Nephron progenitor cell (in vitro differentiated cells): ENCODE data around the gene SLC13A1.

Experiments
- DNase-seq: peaks from one replicate; pipeline ENCODE4 v3.0.0; 2021
- H3K27ac Mint-ChIP-seq: 2 replicates; pipeline ENCODE4 v1.8.0; 2021; ENCODE audit warnings: mild to moderate bottlenecking, moderate library complexity, mixed read lengths
- H3K27me3 Mint-ChIP-seq: 2 replicates; pipeline ENCODE4 v1.8.0; 2021; ENCODE audit warnings: mild to moderate bottlenecking, low read depth, mixed read lengths; ENCODE audit not compliant: poor library complexity
- H3K36me3 Mint-ChIP-seq: 2 replicates; pipeline ENCODE4 v1.8.0; 2021; ENCODE audit warnings: low read depth, mixed read lengths
- H3K4me1 Mint-ChIP-seq: 2 replicates; pipeline ENCODE4 v1.8.0; 2021; ENCODE audit warnings: mixed read lengths
- H3K4me3 Mint-ChIP-seq: 2 replicates; pipeline ENCODE4 v1.8.0; 2021; ENCODE audit warnings: mild to moderate bottlenecking, moderate library complexity, mixed read lengths
- H3K9me3 Mint-ChIP-seq: 2 replicates; pipeline ENCODE4 v1.8.0; 2021; ENCODE audit warnings: mild to moderate bottlenecking, moderate library complexity, mixed read lengths
- TF ChIP-seq, protein P1 (sequence below): fragments of 200-600 bp; sonication (generic); IDR thresholded peaks from 2 replicates; pipeline ENCODE4 v1.5.0; 2021; ENCODE audit warnings: antibody characterized with exemption

The SLC13A1 gene

DNA sequence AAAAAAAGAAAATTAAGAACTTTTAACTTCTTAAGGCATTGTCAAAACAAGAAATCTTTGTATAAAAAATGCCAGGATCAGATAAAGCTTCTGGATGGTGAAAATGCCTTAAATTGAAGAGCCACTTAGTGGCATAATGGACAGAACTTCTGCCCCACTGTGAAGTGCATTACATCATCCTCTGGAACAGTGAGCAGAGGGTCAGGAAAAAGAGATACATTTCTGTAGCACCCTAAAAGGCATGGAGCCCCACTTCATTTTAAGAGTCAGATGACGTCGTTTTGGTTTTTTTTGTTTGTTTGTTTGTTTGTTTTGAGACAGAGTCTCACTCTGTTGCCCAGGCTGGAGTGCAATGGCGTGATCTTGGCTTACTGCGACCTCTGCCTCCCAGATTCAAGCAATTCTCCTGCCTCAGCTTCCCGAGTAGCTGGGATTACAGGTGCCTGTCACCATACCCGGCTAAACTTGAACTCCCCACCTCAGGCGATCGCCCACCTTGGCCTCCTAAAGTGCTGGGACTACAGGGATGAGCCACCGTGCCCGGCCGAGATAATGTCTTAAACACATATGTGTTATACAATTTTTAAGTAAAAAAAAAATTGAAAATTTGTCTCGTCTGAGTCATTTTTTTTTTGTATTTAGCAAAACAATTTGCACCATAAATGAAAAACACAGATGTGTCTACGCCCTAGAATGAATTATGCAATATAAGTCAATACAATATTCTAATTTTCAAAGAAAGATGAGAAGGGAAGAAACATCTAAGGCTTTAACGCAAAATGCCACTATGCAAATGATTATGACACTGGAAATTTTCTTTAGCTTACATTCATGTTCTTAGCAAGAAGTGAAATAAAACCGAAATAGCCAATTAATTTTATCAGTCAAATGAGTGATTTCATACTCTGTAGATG lies 29.2 kb downstream of the SLC13A1 start:
- Mint-ChIP-seq H3K4me3 (no peak overlapping the region), H3K36me3 (no peaks in the 10 kb centered on the region), H3K27me3 (peaks cover 3% of the 10 kb centered on the region), H3K4me1 (no peaks in the 10 kb centered on the region), H3K27ac (no peak overlapping the region), H3K9me3 (no peaks in the 10 kb centered on the region)
- DNase-seq = no peak
- TF ChIP-seq, protein P1, sequence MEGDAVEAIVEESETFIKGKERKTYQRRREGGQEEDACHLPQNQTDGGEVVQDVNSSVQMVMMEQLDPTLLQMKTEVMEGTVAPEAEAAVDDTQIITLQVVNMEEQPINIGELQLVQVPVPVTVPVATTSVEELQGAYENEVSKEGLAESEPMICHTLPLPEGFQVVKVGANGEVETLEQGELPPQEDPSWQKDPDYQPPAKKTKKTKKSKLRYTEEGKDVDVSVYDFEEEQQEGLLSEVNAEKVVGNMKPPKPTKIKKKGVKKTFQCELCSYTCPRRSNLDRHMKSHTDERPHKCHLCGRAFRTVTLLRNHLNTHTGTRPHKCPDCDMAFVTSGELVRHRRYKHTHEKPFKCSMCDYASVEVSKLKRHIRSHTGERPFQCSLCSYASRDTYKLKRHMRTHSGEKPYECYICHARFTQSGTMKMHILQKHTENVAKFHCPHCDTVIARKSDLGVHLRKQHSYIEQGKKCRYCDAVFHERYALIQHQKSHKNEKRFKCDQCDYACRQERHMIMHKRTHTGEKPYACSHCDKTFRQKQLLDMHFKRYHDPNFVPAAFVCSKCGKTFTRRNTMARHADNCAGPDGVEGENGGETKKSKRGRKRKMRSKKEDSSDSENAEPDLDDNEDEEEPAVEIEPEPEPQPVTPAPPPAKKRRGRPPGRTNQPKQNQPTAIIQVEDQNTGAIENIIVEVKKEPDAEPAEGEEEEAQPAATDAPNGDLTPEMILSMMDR = no peak

DNA sequence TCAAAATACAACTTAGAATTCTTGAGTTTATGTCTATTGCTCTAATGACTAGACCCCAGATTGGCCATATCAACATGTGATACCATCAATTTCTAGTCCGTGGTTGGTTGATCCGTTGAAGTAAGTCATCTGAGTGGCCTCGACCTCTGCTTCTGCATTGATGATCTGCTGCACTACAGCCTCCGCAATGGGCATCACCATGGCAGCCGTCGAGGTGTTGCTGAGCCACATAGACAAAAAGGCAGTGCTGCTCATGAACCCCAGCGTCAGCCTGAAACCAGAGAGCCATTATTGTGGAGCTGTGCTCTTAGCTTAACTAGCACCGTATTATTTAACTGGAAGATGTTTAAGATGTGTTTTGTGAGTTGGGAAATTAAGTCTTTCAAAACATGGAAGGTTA lies 30.7 kb downstream of the SLC13A1 start:
- Mint-ChIP-seq H3K9me3 (no peaks in the 10 kb centered on the region), H3K27me3 (no peaks in the 10 kb centered on the region), H3K4me1 (no peaks in the 10 kb centered on the region)

DNA sequence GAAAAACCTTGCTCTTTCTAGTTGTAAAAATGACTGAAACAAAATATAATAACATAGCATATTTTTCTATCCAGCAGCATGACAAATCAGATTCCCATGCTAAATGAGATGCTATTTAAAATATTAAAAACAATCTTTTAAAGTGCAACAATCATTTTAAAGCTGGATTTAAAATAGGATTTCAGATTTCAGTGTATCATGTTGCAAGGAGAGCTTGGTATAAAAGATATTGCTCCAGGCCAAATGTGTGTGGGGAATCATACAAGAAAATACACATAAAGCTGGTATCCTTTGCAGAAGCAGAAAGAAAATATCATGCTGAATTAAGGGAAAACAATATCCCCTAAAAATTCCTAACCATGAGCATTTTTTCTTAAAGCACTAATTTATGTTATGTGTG lies 42.2 kb downstream of the SLC13A1 start:
- H3K36me3 Mint-ChIP-seq = no peaks in the 10 kb centered on the region
- no peak for DNase-seq
- H3K9me3 Mint-ChIP-seq = no peaks in the 10 kb centered on the region
- H3K4me1 Mint-ChIP-seq = no peaks in the 10 kb centered on the region
- no peaks in the 10 kb centered on the region for H3K27me3 Mint-ChIP-seq
- H3K4me3 Mint-ChIP-seq = no peak overlapping the region
- TF ChIP-seq, protein P1 = no peak
- H3K27ac Mint-ChIP-seq = no peak overlapping the region

More for the DNA sequence above, 30.7 kb downstream of the SLC13A1 start:
- TF ChIP-seq, protein P1 = no peak
- no peak for DNase-seq
- Mint-ChIP-seq H3K27ac (no peak overlapping the region), H3K36me3 (no peaks in the 10 kb centered on the region), H3K4me3 (no peak overlapping the region)

GRCh38 chr7:123155571-123155970 lies 44.2 kb downstream of the SLC13A1 start:
- Mint-ChIP-seq H3K4me3 (no peak overlapping the region), H3K27ac (no peak overlapping the region), H3K4me1 (no peaks in the 10 kb centered on the region), H3K27me3 (no peaks in the 10 kb centered on the region), H3K9me3 (no peaks in the 10 kb centered on the region), H3K36me3 (no peaks in the 10 kb centered on the region)
- TF ChIP-seq, protein P1 = no peak
- no peak for DNase-seq

DNA sequence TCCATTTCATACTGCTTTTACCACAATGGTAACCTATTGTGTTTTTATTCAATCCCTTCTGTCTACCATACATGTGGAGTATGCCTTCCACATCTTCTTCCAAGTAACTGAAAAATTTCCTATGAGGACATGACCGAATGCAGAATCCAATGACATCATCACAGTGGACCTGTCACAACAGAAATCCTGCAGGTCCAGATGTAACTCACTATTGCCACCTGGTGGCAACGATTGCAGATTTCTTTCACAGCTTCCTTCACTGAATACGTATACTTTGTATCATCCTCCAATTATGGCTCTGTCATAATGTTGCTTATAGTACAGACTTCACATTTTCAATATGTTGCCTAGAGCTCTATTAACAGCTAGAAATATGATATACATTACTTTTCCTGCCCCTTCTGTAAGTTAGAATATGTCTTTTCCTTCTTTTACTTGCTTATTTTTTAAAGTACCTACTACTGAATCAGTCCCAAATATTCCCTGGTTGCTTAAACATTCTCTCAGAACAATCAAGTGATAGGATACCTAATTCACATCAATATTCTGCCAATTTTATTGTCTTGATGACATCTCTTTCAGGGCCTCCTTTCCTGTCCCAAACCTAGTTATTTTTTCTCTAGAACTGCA lies 45.4 kb downstream of the SLC13A1 start:
- H3K4me3 Mint-ChIP-seq = no peak overlapping the region
- H3K4me1 Mint-ChIP-seq = no peaks in the 10 kb centered on the region
- no peaks in the 10 kb centered on the region for H3K36me3 Mint-ChIP-seq
- no peaks in the 10 kb centered on the region for H3K9me3 Mint-ChIP-seq
- no peaks in the 10 kb centered on the region for H3K27me3 Mint-ChIP-seq
- TF ChIP-seq, protein P1 = peak; percentile 88
- peak; percentile 79 for DNase-seq
- no peak overlapping the region for H3K27ac Mint-ChIP-seq
